Astrocyte (in vitro differentiated cells and primary cell): ENCODE results near the gene SMARCA4. TPM values are rescaled to one million over a fixed set of nuclear protein-coding genes. Genes with fewer than 3 reads are reported as not detected.

ENCODE experiments used
- DNase-seq: peaks from one replicate; pipeline ENCODE4 v3.0.0-alpha.2; 2010; ENCODE audit warnings: low read depth
- FAIRE-seq: peaks from 2 replicates; lab custom pipeline; 2011; peaks lifted over from hg19 to GRCh38; lab: Jason Lieb, UNC
- H2AFZ ChIP-seq: 2 replicates; pipeline ENCODE4 v1.6.0; 2012; ENCODE audit warnings: low read depth, low read length, inconsistent platforms
- H3K27ac ChIP-seq: 2 replicates; pipeline ENCODE4 v1.5.1; 2011; ENCODE audit warnings: low read depth, low read length, inconsistent platforms
- H3K27me3 ChIP-seq: 2 replicates; pipeline ENCODE4 v1.6.0; 2011; ENCODE audit warnings: low read length, inconsistent platforms; ENCODE audit not compliant: insufficient read depth
- H3K36me3 ChIP-seq: 2 replicates; pipeline ENCODE4 v1.5.1; 2011; ENCODE audit warnings: low read length, inconsistent platforms; ENCODE audit not compliant: insufficient read depth
- H3K4me1 ChIP-seq: 2 replicates; pipeline ENCODE4 v1.5.1; 2011; ENCODE audit warnings: low read length, inconsistent platforms; ENCODE audit not compliant: insufficient read depth
- H3K4me2 ChIP-seq: 2 replicates; pipeline ENCODE4 v1.6.0; 2012; ENCODE audit warnings: low read length, inconsistent platforms
- H3K4me3 ChIP-seq: 2 replicates; pipeline ENCODE4 v1.5.1; 2011; ENCODE audit warnings: low read depth, mild to moderate bottlenecking, low read length, inconsistent platforms; ENCODE audit not compliant: insufficient read depth
- H3K79me2 ChIP-seq: 2 replicates; pipeline ENCODE4 v1.6.0; 2012; ENCODE audit warnings: mild to moderate bottlenecking, low read length, inconsistent platforms; ENCODE audit not compliant: insufficient read depth
- H3K9ac ChIP-seq: 2 replicates; pipeline ENCODE4 v1.6.0; 2012; ENCODE audit warnings: mild to moderate bottlenecking, low read length, inconsistent platforms
- H3K9me3 ChIP-seq: 2 replicates; pipeline ENCODE4 v1.5.1; 2012; ENCODE audit warnings: low read depth, mild to moderate bottlenecking, low read length, inconsistent platforms; ENCODE audit not compliant: insufficient read depth
- H4K20me1 ChIP-seq: 2 replicates; pipeline ENCODE4 v1.6.0; 2012; ENCODE audit warnings: low read length, inconsistent platforms; ENCODE audit not compliant: insufficient read depth
- H3K27ac Mint-ChIP-seq: one replicate; pipeline ENCODE4 v1.8.0; 2021; ENCODE audit warnings: mild to moderate bottlenecking, mixed read lengths; ENCODE audit not compliant: unreplicated experiment
- H3K27me3 Mint-ChIP-seq: one replicate; pipeline ENCODE4 v1.8.0; 2021; ENCODE audit warnings: low read depth, mixed read lengths; ENCODE audit not compliant: unreplicated experiment
- H3K36me3 Mint-ChIP-seq: one replicate; pipeline ENCODE4 v1.8.0; 2021; ENCODE audit warnings: low read depth, mixed read lengths; ENCODE audit not compliant: unreplicated experiment
- H3K4me1 Mint-ChIP-seq: one replicate; pipeline ENCODE4 v1.8.0; 2021; ENCODE audit warnings: low read depth, mixed read lengths; ENCODE audit not compliant: unreplicated experiment
- H3K4me3 Mint-ChIP-seq: one replicate; pipeline ENCODE4 v1.8.0; 2021; ENCODE audit warnings: mild to moderate bottlenecking, moderate library complexity, mixed read lengths; ENCODE audit not compliant: unreplicated experiment
- H3K9me3 Mint-ChIP-seq: one replicate; pipeline ENCODE4 v1.8.0; 2021; ENCODE audit warnings: mild to moderate bottlenecking, mixed read lengths; ENCODE audit not compliant: unreplicated experiment
- CTCF ChIP-seq: IDR thresholded peaks from 2 replicates; pipeline ENCODE4 v1.5.1; 2011; ENCODE audit warnings: low read depth, mild to moderate bottlenecking, inconsistent platforms, low read length, moderate library complexity; ENCODE audit not compliant: insufficient read depth
- EZH2 ChIP-seq: IDR thresholded peaks from 2 replicates; pipeline ENCODE4 v1.6.1; 2012; ENCODE audit warnings: mild to moderate bottlenecking, low read length, inconsistent platforms; ENCODE audit not compliant: insufficient read depth
- total RNA-seq: library from RNA; stranded (reverse); gene quantifications from 2 replicates; pipeline ENCODE4 v1.2.1, GENCODE V29; 2021

The SMARCA4 gene
- total RNA-seq, 1 donor from 2014 or later = 159 TPM

GRCh38 chr19:11018179-11018578 is 57.3 kb downstream of the SMARCA4 start:
- H4K20me1 ChIP-seq = peaks cover 52% of the 10 kb centered on the region
- Mint-ChIP-seq H3K27me3 (no peaks in the 10 kb centered on the region), H3K4me1 (peaks cover 12% of the 10 kb centered on the region), H3K4me3 (no peak overlapping the region), H3K27ac (peak overlapping the region; percentile 78), H3K36me3 (peaks cover 23% of the 10 kb centered on the region), H3K9me3 (no peaks in the 10 kb centered on the region)
- no peak for TF ChIP-seq CTCF
- TF ChIP-seq EZH2 = no peak
- H2AFZ ChIP-seq = no peak overlapping the region
- peaks cover 10% of the 10 kb centered on the region for H3K4me1 ChIP-seq
- no peaks in the 10 kb centered on the region for H3K9me3 ChIP-seq
- no peak overlapping the region for H3K4me2 ChIP-seq
- no peak for FAIRE-seq
- H3K27me3 ChIP-seq = no peaks in the 10 kb centered on the region
- H3K79me2 ChIP-seq = peaks cover 12% of the 10 kb centered on the region
- DNase-seq = peak; percentile 31
- peaks cover 36% of the 10 kb centered on the region for H3K36me3 ChIP-seq
- peak overlapping the region; percentile 10 for H3K9ac ChIP-seq
- no peak overlapping the region for H3K27ac ChIP-seq
- no peak overlapping the region for H3K4me3 ChIP-seq

GRCh38 chr19:11018763-11019162 is 57.9 kb downstream of the SMARCA4 start:
- peaks cover 52% of the 10 kb centered on the region for H4K20me1 ChIP-seq
- FAIRE-seq = no peak
- H3K4me3 Mint-ChIP-seq = no peak overlapping the region
- H3K9ac ChIP-seq = no peak overlapping the region
- peaks cover 12% of the 10 kb centered on the region for H3K4me1 Mint-ChIP-seq
- H3K27me3 Mint-ChIP-seq = no peaks in the 10 kb centered on the region
- no peaks in the 10 kb centered on the region for H3K27me3 ChIP-seq
- H3K36me3 Mint-ChIP-seq = peaks cover 23% of the 10 kb centered on the region
- peaks cover 12% of the 10 kb centered on the region for H3K79me2 ChIP-seq
- no peak for DNase-seq
- TF ChIP-seq CTCF (no peak), EZH2 (no peak)
- peak overlapping the region; percentile 78 for H3K27ac Mint-ChIP-seq
- H3K27ac ChIP-seq = no peak overlapping the region
- peaks cover 10% of the 10 kb centered on the region for H3K4me1 ChIP-seq
- H3K4me2 ChIP-seq = no peak overlapping the region
- H3K4me3 ChIP-seq = no peak overlapping the region
- no peaks in the 10 kb centered on the region for H3K9me3 Mint-ChIP-seq
- H2AFZ ChIP-seq = no peak overlapping the region
- H3K36me3 ChIP-seq = peaks cover 41% of the 10 kb centered on the region
- no peaks in the 10 kb centered on the region for H3K9me3 ChIP-seq

- no peak overlapping the region for H3K27ac Mint-ChIP-seq
- FAIRE-seq (no peak), DNase-seq (no peak)
- H3K4me3 Mint-ChIP-seq = no peak overlapping the region
- peaks cover 12% of the 10 kb centered on the region for H3K4me1 Mint-ChIP-seq
- Histone ChIP-seq H3K36me3 (peaks cover 39% of the 10 kb centered on the region), H4K20me1 (peaks cover 55% of the 10 kb centered on the region), H3K27ac (no peak overlapping the region), H3K4me3 (no peak overlapping the region), H3K27me3 (no peaks in the 10 kb centered on the region), H3K4me1 (peaks cover 10% of the 10 kb centered on the region), H3K9ac (no peak overlapping the region), H2AFZ (no peak overlapping the region), H3K79me2 (peaks cover 12% of the 10 kb centered on the region), H3K4me2 (no peak overlapping the region), H3K9me3 (no peaks in the 10 kb centered on the region)
- TF ChIP-seq CTCF (no peak), EZH2 (no peak)
- H3K27me3 Mint-ChIP-seq = no peaks in the 10 kb centered on the region
- H3K9me3 Mint-ChIP-seq = no peaks in the 10 kb centered on the region
- peaks cover 23% of the 10 kb centered on the region for H3K36me3 Mint-ChIP-seq
Measured at GRCh38 chr19:11019262-11019661, 58.4 kb downstream of the SMARCA4 start.
